Measurements from ENCODE around the gene GPHA2.
A peak's percentile ranks its signal among the peaks of the same experiment; 100 is the strongest.

The GPHA2 gene

DNA sequence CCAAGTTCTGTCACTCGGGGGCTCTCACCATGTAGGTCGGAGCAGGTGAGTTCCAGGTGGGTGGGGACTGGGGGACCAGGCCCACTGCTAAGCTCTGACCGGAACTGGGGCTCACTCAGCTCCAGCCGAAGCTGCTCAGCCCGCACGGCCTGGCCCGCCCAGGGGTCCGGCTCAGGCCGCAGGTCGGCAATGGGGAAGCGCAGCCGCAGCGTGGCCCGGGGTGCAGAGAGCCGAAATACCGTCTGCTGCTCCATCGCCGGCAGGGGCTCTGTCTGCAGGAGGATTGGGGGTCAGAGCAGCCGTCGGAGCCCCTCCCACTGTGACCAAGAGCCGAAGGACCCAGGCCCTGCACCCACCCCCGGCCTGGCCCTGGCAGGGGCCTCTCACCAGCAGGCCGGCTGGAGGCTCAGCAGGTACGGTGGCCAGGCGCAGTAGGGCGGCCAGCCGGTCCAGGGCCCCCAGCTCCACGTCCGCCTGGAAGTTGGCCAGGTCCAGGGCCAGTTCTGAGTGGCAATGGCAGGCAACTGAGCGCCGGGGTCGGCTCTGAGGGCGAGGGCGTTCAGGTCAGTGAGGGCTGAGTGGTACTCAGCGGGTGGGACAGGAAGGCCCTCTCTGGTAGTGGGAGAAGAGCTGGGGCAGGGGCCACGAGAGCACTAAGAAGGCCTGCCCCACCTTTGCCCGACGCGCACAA lies 25.9 kb downstream of the GPHA2 start:
- DNase-seq = no peak

GRCh38 chr11:64908766-64909165 lies 26.9 kb downstream of the GPHA2 start:
- DNase-seq = no peak

DNA sequence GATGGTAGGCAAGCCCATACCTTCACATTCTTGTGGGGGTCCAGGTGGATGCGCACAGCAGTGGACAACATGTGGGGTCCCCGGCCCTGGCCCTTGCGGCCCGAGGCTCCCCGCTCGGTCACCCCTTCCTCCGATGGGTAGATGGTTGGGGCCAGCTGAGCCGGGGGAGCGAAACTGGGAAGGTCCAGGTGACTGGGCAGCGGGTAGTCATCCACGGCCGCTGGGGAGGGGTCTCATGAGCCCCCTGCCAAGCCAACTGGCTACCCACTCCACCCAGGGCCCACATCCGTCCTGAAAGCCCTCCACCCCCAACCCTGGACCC lies 29.4 kb downstream of the GPHA2 start:
- no peak for DNase-seq

DNA sequence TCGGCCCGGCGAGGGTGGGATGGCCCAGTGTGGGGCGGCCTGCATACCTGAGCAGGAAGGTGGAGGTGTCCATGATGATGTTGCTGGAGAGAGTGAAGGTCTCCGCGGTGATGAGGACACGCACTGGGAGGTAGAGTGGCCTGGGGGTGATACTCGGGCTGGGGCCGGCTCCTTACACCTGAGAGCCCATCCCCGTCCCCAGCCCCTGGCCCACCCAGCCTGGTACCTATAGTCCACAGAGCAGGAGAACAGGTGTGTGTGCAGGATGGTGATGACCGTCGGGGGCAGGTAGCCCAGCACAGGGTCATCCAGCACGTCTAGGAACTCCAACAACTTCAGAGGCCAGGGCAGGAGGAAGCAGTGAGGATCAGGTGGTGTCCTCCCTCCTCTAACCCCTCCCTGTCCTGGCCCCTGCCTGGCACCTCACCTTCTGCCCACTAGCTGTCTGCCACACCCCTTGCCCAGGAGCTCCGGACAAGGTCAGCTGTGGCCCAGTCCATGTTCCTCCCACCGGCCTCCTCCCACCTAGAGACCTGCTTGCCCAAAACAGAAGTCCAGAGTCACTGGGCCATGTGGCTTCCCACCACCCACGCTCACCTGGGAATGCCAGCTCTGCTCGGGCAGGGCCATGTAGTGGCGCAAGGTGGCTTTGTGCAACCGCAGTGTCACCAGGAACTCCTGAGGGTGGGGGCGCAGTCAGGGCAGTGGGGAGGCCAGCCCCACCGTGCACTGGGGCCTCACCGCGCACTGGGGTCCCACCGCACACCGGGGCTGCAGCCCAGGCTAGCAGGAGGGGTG lies 30.0 kb downstream of the GPHA2 start:
- DNase-seq = no peak

DNA sequence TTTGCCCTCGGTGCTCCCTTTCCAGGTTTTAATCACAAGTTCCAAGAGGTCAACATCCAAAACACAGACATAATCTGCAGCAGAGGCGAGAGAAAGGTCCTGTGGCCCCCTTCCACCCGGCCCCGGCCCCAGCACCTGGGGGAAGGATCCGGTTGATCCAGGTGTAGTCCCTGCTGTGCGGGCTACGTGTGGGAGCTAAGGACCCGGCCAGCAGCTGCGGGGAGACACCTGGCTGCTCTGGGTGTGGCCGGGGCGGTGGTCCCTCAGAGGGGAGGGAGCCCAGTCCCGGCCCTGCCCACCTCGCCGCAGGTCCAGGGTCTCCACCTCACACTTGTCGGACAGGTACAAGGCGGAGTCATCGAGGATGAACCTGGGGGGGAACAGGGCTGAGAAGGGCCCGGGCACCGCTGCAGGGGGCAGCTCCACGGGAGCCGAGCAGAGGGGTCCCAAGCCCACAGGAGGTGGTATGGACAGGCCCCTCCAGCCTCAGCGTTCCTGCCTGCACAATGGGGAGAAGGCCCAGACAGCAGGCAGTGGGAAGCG lies 32.3 kb downstream of the GPHA2 start:
- DNase-seq = no peak

DNA sequence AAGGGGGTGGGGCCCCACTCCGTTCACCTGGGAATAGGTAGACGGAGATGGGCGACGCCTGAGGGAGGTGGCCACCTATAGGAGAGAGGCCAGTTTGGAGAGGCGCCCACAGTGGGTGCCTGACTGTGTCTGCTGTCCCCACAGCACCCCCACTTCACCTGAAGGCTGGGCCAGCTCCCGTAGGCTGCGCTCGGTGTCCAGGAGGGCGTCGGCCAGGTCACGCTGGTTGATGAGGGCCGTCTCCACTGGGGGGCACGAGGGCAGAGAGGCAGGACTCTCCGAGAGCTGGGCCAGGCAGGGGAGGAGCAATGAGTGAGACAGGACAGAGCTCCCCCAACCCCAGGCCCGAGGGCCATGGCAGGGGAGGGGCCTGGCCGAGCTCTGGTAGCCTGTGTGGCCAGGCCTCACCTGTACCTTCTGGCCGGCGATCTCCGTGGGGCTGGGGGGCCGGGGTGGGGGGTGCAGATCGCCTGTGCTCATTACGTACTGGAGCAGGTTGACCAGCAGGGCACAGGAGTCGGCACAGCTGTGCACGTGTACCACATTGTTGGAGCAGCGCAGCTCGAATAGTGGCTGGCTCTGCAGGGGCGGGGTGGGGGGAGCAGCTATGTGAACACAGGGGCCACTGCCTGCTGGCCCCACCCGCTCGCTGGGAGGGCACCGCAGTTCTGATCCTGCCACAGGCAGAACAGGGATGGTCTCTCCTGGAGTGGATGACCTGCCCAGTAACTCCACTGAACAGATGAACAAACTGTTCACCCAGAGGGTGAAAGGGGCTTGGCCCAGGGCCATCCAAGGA lies 33.4 kb downstream of the GPHA2 start:
- no peak for DNase-seq

- DNase-seq = no peak
Observed at GRCh38 chr11:64900774-64901173, 34.9 kb downstream of the GPHA2 start.

GRCh38 chr11:64900263-64900678 lies 35.4 kb downstream of the GPHA2 start:
- DNase-seq = peak; percentile 63

DNA sequence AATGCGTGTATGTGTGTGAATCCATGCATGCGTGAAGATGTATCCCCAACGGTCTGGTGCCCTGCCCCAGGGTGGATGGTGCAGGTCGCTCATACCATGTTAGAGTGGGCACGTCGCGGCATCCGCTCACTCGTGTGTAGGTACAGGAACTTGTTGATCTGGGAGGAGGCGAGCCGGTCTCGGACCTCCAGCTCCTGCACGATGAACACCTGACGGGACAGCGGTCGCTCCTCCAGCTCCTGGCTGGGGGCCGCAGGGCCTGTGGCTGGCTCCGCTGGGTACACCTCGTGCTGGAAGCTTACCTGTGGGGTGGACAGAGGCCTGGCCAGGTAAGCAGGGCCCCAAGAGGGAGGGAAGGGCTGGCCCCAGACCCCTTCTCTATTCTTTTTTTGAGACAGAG lies 37.2 kb downstream of the GPHA2 start:
- DNase-seq = no peak

DNA sequence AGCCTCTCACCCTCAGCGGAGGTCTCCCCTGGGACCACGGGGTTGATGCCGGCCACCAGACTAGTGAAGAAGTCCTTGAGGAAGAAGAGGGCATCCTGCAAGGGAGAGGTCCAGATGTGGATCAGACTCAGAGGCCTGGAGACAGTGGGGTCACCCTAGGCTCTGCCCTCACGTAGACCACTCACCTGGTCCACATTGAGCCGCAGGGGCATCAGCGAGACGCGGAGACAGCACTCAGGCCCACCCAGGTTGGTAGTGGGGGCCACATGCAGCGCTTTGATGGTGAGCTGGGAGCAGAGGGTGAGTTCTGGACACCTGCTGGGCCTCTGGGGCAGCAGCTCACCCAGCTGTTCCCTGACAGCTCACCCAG lies 37.6 kb downstream of the GPHA2 start:
- no peak for DNase-seq

GRCh38 chr11:64897381-64898075 lies 38.2 kb downstream of the GPHA2 start:
- no peak for DNase-seq

DNA sequence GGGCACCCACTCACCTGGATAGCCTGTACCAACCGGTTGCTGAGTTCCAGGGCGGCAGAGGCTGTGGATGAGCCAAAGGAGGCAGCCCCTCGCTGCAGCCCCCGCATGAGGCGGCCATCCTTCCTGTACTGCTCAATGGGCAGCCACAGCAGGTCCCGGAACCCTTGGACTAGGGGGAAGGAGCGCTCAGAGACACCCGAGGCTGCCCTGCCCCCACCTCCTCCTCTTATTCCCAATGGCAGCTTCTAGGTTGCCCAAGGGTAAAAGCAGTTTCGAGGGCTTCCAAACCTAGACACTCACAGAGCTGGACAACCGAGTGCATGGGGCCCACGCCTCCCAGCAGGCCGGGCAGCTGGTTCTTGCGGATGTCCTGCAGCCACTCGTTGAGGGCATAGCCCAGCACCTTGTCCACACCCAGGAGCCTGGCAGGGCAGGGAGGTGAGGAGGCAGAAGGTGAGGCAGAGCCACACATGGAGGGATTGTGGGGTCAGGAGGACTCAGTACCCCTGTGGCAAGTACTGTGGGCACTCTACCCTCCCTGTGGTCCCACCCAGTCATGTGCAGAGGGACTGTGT lies 39.2 kb downstream of the GPHA2 start:
- no peak for DNase-seq

- no peak for DNase-seq
Observed at GRCh38 chr11:64894812-64895452, 40.8 kb downstream of the GPHA2 start.

GRCh38 chr11:64894070-64894811 lies 41.5 kb downstream of the GPHA2 start:
- peak; percentile 93 for DNase-seq

GRCh38 chr11:64893194-64894069 lies 42.3 kb downstream of the GPHA2 start:
- no peak for DNase-seq

DNA sequence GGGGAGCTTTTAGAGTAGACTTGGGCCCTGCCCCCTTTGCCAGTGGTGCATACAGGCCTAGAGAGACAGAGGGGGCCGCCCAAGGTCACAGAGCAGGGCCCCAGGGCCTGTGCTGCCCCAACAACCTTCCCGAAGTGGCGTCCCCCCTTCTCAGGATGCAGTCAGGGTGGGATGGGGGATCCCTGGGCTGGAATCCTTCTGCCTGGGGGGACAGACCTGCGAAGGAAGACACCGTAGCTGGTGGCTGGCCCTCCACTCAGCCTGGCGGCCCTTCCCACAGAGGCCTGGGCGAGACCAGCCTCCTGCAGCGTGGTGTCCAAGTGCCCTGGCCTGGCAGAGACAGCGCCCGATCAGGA lies 42.9 kb downstream of the GPHA2 start:
- no peak for DNase-seq

- no peak for DNase-seq
Observed at GRCh38 chr11:64892411-64892831, 43.3 kb downstream of the GPHA2 start.

DNA sequence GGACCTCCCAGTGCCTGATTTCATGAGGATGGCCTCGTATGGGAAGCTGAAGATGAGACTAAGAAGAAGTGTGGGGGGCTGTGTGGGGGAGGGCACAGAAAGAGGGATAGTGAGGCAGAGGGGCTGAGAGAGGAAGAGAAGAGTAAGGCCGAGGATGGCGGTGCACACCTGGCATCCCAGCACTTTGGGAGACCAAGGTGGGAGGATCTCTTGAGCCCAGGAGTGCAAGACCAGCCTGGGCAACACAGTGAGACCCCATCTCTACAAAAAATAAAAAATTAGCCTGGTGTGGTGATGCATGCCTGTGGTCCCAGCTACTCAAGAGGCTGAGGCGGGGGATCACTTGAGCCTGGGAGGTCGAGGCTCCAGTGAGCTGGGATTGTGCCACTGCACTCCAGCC lies 43.8 kb downstream of the GPHA2 start:
- DNase-seq = no peak

GRCh38 chr11:64891215-64891848 lies 44.4 kb downstream of the GPHA2 start:
- DNase-seq = no peak

GRCh38 chr11:64890522-64890939 lies 45.2 kb downstream of the GPHA2 start:
- no peak for DNase-seq
